HepG2 (cell line): ENCODE data around the gene SLC25A15. TPM values are rescaled to one million over a fixed set of nuclear protein-coding genes. Genes with fewer than 3 reads are reported as not detected.

Experiments used
- ATAD3A ChIP-seq: sonication (generic); formaldehyde crosslinking; IDR thresholded peaks from 2 replicates; pipeline ENCODE4 v1.4.0; 2020; ENCODE audit warnings: missing genetic modification reagents
- FOSL1 ChIP-seq: sonication (generic); formaldehyde crosslinking; IDR thresholded peaks from 2 replicates; pipeline ENCODE4 v1.9.0; 2021; ENCODE audit warnings: missing genetic modification reagents, borderline replicate concordance
- HNRNPLL ChIP-seq: fragments of 200-400 bp; formaldehyde crosslinking; IDR thresholded peaks from 2 replicates; pipeline ENCODE4 v1.6.1; 2017; ENCODE audit warnings: mild to moderate bottlenecking, low read depth, low read length; ENCODE audit not compliant: poor library complexity, severe bottlenecking
- MAFF ChIP-seq: IDR thresholded peaks from 2 replicates; pipeline ENCODE4 v1.6.1; 2011; ENCODE audit warnings: low read depth, low read length, improper control_type of control experiment
- MBD4 ChIP-seq: IDR thresholded peaks from 2 replicates; pipeline ENCODE4 v1.6.1; 2012; ENCODE audit warnings: low read length, inconsistent platforms, borderline replicate concordance
- MTA1 ChIP-seq: sonication (generic); formaldehyde crosslinking; IDR thresholded peaks from 2 replicates; pipeline ENCODE4 v1.4.0; 2020; ENCODE audit warnings: missing genetic modification reagents, mild to moderate bottlenecking, borderline replicate concordance
- NFATC3 ChIP-seq: sonication (generic); formaldehyde crosslinking; IDR thresholded peaks from 2 replicates; pipeline ENCODE4 v1.5.1; 2020; ENCODE audit warnings: mild to moderate bottlenecking, missing genetic modification reagents
- ONECUT2 ChIP-seq: sonication (generic); formaldehyde crosslinking; IDR thresholded peaks from 2 replicates; pipeline ENCODE4 v1.4.0; 2020; ENCODE audit warnings: missing genetic modification reagents
- SMC3 ChIP-seq: IDR thresholded peaks from 2 replicates; pipeline ENCODE4 v1.6.1; 2011; ENCODE audit warnings: low read length, improper control_type of control experiment
- TARDBP ChIP-seq: sonication (generic); formaldehyde crosslinking; IDR thresholded peaks from 2 replicates; pipeline ENCODE4 v1.8.0; 2022; ENCODE audit warnings: mild to moderate bottlenecking, missing genetic modification reagents
- TCF12 ChIP-seq, 2 experiments: fragments of 450-650 bp in 1 of 2; sonication (generic) in 1 of 2; formaldehyde crosslinking in 1 of 2; IDR thresholded peaks; 2 replicates each; pipeline versions ENCODE4 v1.6.1 to v1.8.0; 2017 to 2022; ENCODE audit warnings: antibody characterized with exemption in 1 of 2, mild to moderate bottlenecking in 1 of 2, missing genetic modification reagents in 1 of 2, moderate library complexity in 1 of 2
- WIZ ChIP-seq: sonication (generic); formaldehyde crosslinking; IDR thresholded peaks from 2 replicates; pipeline ENCODE4 v1.5.1; 2020; ENCODE audit warnings: mild to moderate bottlenecking, missing genetic modification reagents
- ZNF230 ChIP-seq: sonication (generic); formaldehyde crosslinking; IDR thresholded peaks from 2 replicates; pipeline ENCODE4 v1.4.0; 2020; ENCODE audit warnings: mild to moderate bottlenecking, missing genetic modification reagents
- ZNF282 ChIP-seq: fragments of 450-650 bp; IDR thresholded peaks from 2 replicates; pipeline ENCODE4 v1.6.1; 2018; ENCODE audit not compliant: partially characterized antibody
- ZNF337 ChIP-seq: sonication (generic); formaldehyde crosslinking; IDR thresholded peaks from 2 replicates; pipeline ENCODE4 v1.5.1; 2020; ENCODE audit warnings: missing genetic modification reagents, low read depth, mild to moderate bottlenecking, borderline replicate concordance
- ZNF383 ChIP-seq: sonication (generic); formaldehyde crosslinking; IDR thresholded peaks from 2 replicates; pipeline ENCODE4 v1.4.0; 2020; ENCODE audit warnings: missing genetic modification reagents, mild to moderate bottlenecking, borderline replicate concordance
- ZNF430 ChIP-seq: sonication (generic); formaldehyde crosslinking; IDR thresholded peaks from 2 replicates; pipeline ENCODE4 v1.9.0; 2021; ENCODE audit warnings: mild to moderate bottlenecking, missing genetic modification reagents
- ZNF441 ChIP-seq: sonication (generic); formaldehyde crosslinking; IDR thresholded peaks from 2 replicates; pipeline ENCODE4 v1.7.0; 2021; ENCODE audit warnings: missing genetic modification reagents, borderline replicate concordance
- ZNF543 ChIP-seq: sonication (generic); formaldehyde crosslinking; IDR thresholded peaks from 2 replicates; pipeline ENCODE4 v1.4.0; 2020; ENCODE audit warnings: mild to moderate bottlenecking, missing genetic modification reagents
- ZNF563 ChIP-seq: sonication (generic); formaldehyde crosslinking; IDR thresholded peaks from 2 replicates; pipeline ENCODE4 v1.8.0; 2022; ENCODE audit warnings: mild to moderate bottlenecking, moderate library complexity, missing genetic modification reagents
- ZNF605 ChIP-seq: sonication (generic); formaldehyde crosslinking; IDR thresholded peaks from 2 replicates; pipeline ENCODE4 v1.8.0; 2022; ENCODE audit warnings: mild to moderate bottlenecking, missing genetic modification reagents
- ZNF747 ChIP-seq: sonication (generic); formaldehyde crosslinking; IDR thresholded peaks from 2 replicates; pipeline ENCODE4 v1.8.1; 2023; ENCODE audit warnings: missing genetic modification reagents, mild to moderate bottlenecking, borderline replicate concordance
- polyA plus RNA-seq, 8 experiments: library from polyadenylated mRNA; depleted of rRNA in 3 of 8; stranded (reverse) in 7 of 8; unstranded in 1 of 8; fragments of >200 nt; fragmentation: Illumina TruSeq in 4 of 8; extraction: Trizol in 4 of 8; gene quantifications; 2 replicates each; pipeline versions ENCODE4 v1.2.1 to v1.2.3, GENCODE V29; 2011 to 2016; ENCODE audit warnings: low read depth in 4 of 8, missing spikeins in 1 of 8, mixed read lengths in 1 of 8; ENCODE audit not compliant: insufficient read depth in 1 of 8
- total RNA-seq, 5 experiments: library from RNA; depleted of rRNA; stranded (reverse); fragments of >200 nt; fragmentation: Illumina TruSeq; extraction: Trizol; gene quantifications; 2 replicates each; pipeline ENCODE4 v1.2.3, GENCODE V29; 2016; ENCODE audit warnings: low read depth in 1 of 5
- TF ChIP-seq, protein P1 (sequence below): fragments of 450-650 bp; IDR thresholded peaks from 2 replicates; pipeline ENCODE4 v1.6.1; 2017
- TF ChIP-seq, protein P2 (sequence below): IDR thresholded peaks from 2 replicates; pipeline ENCODE4 v1.6.1; 2016; ENCODE audit warnings: low read depth, borderline replicate concordance
- TF ChIP-seq, protein P3 (sequence below), 2 experiments: fragments of 450-650 bp in 1 of 2; sonication (generic) in 1 of 2; formaldehyde crosslinking; IDR thresholded peaks; 2 replicates each; pipeline versions ENCODE4 v1.5.0 to v1.8.0; 2020 to 2022; ENCODE audit warnings: mild to moderate bottlenecking in 1 of 2, missing genetic modification reagents in 1 of 2
- TF ChIP-seq, protein P4 (sequence below): sonication (generic); formaldehyde crosslinking; IDR thresholded peaks from 2 replicates; pipeline ENCODE4 v1.5.0; 2020; ENCODE audit warnings: mild to moderate bottlenecking, missing genetic modification reagents
- TF ChIP-seq, protein P5 (sequence below): sonication (generic); formaldehyde crosslinking; IDR thresholded peaks from 2 replicates; pipeline ENCODE4 v1.5.0; 2020; ENCODE audit warnings: missing genetic modification reagents

Gene SLC25A15
- total and polyA plus RNA-seq, 2 of the 13 experiments (the other 11 are each of a cell fraction or from before 2014, with no cell fraction given), result 17.3 to 39.1 TPM

DNA sequence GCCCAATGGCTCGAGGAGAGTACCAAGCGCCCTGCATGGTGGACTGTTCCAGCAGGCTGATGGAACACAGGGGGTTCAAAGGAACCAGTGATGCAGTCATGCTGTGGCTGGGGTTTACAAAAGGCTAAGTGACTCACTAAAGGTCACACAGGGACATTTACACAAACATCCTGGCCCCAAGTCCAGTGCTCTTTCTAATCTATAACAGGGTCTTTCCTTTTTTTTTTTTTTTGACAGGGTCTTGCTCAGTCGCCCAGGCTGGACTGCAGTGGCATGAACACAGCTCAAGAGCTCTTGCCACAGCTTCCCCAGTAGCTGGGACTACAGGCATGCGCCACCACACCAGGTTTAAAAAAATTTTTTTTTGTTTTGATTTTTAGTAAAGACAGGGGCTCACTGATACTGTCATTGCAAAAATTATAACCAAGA, 2.8 kb upstream of the SLC25A15 start (continued):
- TF ChIP-seq TARDBP (CRISPR knock-in tag), result peak; percentile 58; the same call in 1 of the 2 replicates
- TF ChIP-seq, protein P1, sequence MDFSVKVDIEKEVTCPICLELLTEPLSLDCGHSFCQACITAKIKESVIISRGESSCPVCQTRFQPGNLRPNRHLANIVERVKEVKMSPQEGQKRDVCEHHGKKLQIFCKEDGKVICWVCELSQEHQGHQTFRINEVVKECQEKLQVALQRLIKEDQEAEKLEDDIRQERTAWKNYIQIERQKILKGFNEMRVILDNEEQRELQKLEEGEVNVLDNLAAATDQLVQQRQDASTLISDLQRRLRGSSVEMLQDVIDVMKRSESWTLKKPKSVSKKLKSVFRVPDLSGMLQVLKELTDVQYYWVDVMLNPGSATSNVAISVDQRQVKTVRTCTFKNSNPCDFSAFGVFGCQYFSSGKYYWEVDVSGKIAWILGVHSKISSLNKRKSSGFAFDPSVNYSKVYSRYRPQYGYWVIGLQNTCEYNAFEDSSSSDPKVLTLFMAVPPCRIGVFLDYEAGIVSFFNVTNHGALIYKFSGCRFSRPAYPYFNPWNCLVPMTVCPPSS, result no peak
- TF ChIP-seq, protein P2, sequence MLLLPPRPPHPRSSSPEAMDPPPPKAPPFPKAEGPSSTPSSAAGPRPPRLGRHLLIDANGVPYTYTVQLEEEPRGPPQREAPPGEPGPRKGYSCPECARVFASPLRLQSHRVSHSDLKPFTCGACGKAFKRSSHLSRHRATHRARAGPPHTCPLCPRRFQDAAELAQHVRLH, result no peak; the same call in 1 of the 2 replicates
- TF ChIP-seq, protein P3, sequence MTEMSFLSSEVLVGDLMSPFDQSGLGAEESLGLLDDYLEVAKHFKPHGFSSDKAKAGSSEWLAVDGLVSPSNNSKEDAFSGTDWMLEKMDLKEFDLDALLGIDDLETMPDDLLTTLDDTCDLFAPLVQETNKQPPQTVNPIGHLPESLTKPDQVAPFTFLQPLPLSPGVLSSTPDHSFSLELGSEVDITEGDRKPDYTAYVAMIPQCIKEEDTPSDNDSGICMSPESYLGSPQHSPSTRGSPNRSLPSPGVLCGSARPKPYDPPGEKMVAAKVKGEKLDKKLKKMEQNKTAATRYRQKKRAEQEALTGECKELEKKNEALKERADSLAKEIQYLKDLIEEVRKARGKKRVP (CRISPR knock-in tag; IDR thresholded peaks at IDR 0.05), result peak in 1 of 2 experiments; percentile 64; a peak in 1 of 4 replicates
- TF ChIP-seq, protein P4, sequence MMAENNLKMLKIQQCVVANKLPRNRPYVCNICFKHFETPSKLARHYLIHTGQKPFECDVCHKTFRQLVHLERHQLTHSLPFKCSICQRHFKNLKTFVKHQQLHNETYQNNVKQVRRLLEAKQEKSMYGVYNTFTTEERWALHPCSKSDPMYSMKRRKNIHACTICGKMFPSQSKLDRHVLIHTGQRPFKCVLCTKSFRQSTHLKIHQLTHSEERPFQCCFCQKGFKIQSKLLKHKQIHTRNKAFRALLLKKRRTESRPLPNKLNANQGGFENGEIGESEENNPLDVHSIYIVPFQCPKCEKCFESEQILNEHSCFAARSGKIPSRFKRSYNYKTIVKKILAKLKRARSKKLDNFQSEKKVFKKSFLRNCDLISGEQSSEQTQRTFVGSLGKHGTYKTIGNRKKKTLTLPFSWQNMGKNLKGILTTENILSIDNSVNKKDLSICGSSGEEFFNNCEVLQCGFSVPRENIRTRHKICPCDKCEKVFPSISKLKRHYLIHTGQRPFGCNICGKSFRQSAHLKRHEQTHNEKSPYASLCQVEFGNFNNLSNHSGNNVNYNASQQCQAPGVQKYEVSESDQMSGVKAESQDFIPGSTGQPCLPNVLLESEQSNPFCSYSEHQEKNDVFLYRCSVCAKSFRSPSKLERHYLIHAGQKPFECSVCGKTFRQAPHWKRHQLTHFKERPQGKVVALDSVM (CRISPR knock-in tag), result peak; percentile 63
- TF ChIP-seq ZNF383 (CRISPR knock-in tag), result no peak
- no peak for TF ChIP-seq MBD4
- no peak for TF ChIP-seq HNRNPLL
- TF ChIP-seq, protein P5, sequence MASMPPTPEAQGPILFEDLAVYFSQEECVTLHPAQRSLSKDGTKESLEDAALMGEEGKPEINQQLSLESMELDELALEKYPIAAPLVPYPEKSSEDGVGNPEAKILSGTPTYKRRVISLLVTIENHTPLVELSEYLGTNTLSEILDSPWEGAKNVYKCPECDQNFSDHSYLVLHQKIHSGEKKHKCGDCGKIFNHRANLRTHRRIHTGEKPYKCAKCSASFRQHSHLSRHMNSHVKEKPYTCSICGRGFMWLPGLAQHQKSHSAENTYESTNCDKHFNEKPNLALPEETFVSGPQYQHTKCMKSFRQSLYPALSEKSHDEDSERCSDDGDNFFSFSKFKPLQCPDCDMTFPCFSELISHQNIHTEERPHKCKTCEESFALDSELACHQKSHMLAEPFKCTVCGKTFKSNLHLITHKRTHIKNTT (CRISPR knock-in tag), result no peak
- no peak for TF ChIP-seq ONECUT2 (CRISPR knock-in tag)
- TF ChIP-seq ZNF282, result no peak
- no peak for TF ChIP-seq MTA1 (CRISPR knock-in tag)
- no peak for TF ChIP-seq MAFF
- no peak for TF ChIP-seq ZNF563 (CRISPR knock-in tag)
- no peak for TF ChIP-seq ZNF430 (CRISPR knock-in tag)
- TF ChIP-seq ZNF605 (CRISPR knock-in tag), result no peak
- TF ChIP-seq ATAD3A (CRISPR knock-in tag), result no peak
- peak; percentile 94 for TF ChIP-seq FOSL1 (CRISPR knock-in tag)
- TF ChIP-seq NFATC3 (CRISPR knock-in tag), result no peak
- no peak for TF ChIP-seq WIZ
- peak; percentile 43; the same call in 1 of the 2 replicates for TF ChIP-seq ZNF543 (CRISPR knock-in tag)
- peak; percentile 61; the same call in 1 of the 2 replicates for TF ChIP-seq ZNF747
- no peak for TF ChIP-seq TCF12 (IDR thresholded peaks at IDR 0.05)
- TF ChIP-seq TCF12 (CRISPR knock-in tag; IDR thresholded peaks at IDR 0.05), result no peak; the same call in 1 of the 2 replicates
- TF ChIP-seq ZNF441 (CRISPR knock-in tag), result no peak
- no peak for TF ChIP-seq ZNF337 (CRISPR knock-in tag)
- no peak for TF ChIP-seq SMC3
- no peak for TF ChIP-seq ZNF230 (CRISPR knock-in tag)
